ENCODE results near the gene CAMK1D.

DNA sequence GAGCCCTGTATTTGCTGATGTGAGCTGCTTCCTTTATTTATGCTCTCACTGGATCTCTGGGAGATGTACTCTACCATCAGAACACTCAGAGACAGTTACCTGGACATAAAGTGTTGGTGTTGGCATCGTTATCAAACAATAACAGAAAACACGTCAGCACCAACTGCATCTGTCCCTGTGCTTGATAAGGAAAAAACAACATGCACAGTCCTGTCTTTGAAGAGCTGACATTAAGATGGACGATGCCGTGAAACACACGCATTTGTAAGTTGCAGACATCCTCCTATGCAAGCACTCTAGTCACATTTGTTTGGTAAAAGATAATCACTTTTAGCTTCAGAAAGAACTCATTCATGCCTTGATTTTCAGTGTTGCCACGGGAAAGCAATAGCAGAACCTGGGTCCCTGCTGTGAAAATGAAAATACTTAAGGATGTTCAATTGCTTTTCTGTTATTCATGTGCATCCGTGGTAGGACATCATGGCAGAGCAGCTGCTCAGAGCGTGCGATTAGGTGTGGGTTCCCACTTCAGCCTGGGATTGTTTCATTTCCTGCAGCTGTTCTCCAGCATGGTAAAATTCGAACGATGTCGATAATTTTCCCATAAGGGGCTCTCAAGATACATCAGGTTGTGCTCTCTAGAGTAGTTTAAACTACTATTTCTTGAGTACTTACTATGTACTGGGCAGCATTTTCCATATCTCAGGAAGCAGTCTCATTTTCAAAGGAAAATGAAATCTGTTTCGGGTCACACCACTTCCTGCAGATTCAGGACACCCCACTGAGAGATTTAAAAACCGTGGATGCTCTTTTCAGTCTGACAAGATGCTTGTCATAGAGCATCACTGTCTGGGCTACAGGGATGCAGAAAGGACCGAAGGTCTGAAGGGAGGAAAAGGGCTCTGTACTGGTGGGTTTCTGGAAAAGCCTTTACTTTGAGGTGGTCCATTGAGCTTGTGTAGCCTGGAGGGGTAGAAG is 248.7 kb downstream of the CAMK1D start:
- TF ChIP-seq, protein P1, sequence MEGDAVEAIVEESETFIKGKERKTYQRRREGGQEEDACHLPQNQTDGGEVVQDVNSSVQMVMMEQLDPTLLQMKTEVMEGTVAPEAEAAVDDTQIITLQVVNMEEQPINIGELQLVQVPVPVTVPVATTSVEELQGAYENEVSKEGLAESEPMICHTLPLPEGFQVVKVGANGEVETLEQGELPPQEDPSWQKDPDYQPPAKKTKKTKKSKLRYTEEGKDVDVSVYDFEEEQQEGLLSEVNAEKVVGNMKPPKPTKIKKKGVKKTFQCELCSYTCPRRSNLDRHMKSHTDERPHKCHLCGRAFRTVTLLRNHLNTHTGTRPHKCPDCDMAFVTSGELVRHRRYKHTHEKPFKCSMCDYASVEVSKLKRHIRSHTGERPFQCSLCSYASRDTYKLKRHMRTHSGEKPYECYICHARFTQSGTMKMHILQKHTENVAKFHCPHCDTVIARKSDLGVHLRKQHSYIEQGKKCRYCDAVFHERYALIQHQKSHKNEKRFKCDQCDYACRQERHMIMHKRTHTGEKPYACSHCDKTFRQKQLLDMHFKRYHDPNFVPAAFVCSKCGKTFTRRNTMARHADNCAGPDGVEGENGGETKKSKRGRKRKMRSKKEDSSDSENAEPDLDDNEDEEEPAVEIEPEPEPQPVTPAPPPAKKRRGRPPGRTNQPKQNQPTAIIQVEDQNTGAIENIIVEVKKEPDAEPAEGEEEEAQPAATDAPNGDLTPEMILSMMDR (tag by site-specific recombination; IDR thresholded peaks at IDR 0.05): no peak
- TF ChIP-seq ZNF416 (tag by site-specific recombination; IDR thresholded peaks at IDR 0.05) (no peak), ZSCAN16 (tag by site-specific recombination; IDR thresholded peaks at IDR 0.05) (no peak), ZFP37 (tag by site-specific recombination; IDR thresholded peaks at IDR 0.05) (no peak), SP7 (tag by site-specific recombination; IDR thresholded peaks at IDR 0.05) (no peak), GLI2 (tag by site-specific recombination; IDR thresholded peaks at IDR 0.05; ENCODE audit: borderline replicate concordance, low read depth) (no peak), ZBTB7A (tag by site-specific recombination; IDR thresholded peaks at IDR 0.05; ENCODE audit: low read depth) (no peak), ZNF629 (tag by site-specific recombination; IDR thresholded peaks at IDR 0.05) (no peak), YY1 (tag by site-specific recombination; IDR thresholded peaks at IDR 0.05) (no peak)
- TF ChIP-seq, protein P2, sequence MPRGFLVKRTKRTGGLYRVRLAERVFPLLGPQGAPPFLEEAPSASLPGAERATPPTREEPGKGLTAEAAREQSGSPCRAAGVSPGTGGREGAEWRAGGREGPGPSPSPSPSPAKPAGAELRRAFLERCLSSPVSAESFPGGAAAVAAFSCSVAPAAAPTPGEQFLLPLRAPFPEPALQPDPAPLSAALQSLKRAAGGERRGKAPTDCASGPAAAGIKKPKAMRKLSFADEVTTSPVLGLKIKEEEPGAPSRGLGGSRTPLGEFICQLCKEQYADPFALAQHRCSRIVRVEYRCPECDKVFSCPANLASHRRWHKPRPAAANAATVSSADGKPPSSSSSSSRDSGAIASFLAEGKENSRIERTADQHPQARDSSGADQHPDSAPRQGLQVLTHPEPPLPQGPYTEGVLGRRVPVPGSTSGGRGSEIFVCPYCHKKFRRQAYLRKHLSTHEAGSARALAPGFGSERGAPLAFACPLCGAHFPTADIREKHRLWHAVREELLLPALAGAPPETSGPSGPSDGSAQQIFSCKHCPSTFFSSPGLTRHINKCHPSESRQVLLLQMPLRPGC (tag by site-specific recombination; IDR thresholded peaks at IDR 0.05): no peak
- TF ChIP-seq, protein P3, sequence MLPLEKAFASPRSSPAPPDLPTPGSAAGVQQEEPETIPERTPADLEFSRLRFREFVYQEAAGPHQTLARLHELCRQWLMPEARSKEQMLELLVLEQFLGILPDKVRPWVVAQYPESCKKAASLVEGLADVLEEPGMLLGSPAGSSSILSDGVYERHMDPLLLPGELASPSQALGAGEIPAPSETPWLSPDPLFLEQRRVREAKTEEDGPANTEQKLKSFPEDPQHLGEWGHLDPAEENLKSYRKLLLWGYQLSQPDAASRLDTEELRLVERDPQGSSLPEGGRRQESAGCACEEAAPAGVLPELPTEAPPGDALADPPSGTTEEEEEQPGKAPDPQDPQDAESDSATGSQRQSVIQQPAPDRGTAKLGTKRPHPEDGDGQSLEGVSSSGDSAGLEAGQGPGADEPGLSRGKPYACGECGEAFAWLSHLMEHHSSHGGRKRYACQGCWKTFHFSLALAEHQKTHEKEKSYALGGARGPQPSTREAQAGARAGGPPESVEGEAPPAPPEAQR (tag by site-specific recombination; IDR thresholded peaks at IDR 0.05): no peak

Data from HEK293 (cell line).